SK-N-SH (cell line): ENCODE measurements around the gene CACUL1.

Experiments
- EP300 ChIP-seq, 2 experiments: IDR thresholded peaks; 2 replicates each; pipeline versions ENCODE4 v1.4.0 to v1.6.1; 2012; ENCODE audit warnings: borderline replicate concordance in 1 of 2, low read depth in 1 of 2, low read length in 1 of 2
- MEF2A ChIP-seq: IDR thresholded peaks from 2 replicates; pipeline ENCODE4 v1.4.0; 2012; ENCODE audit warnings: low read depth, borderline replicate concordance
- NFIC ChIP-seq: IDR thresholded peaks from 2 replicates; pipeline ENCODE4 v1.4.0; 2012; ENCODE audit warnings: borderline replicate concordance
- RCOR1 ChIP-seq: fragments of 150-350 bp; IDR thresholded peaks from 2 replicates; pipeline ENCODE4 v1.6.1; 2017; ENCODE audit warnings: antibody characterized with exemption, low read length
- SIN3A ChIP-seq: IDR thresholded peaks from 2 replicates; pipeline ENCODE4 v1.6.1; 2012; ENCODE audit warnings: low read depth, mild to moderate bottlenecking, low read length, moderate library complexity, borderline replicate concordance
- SMC3 ChIP-seq: IDR thresholded peaks from 2 replicates; pipeline ENCODE4 v1.6.1; 2012; ENCODE audit warnings: low read depth, low read length, improper control_type of control experiment
- TF ChIP-seq, protein P1 (sequence below): fragments of 200-600 bp; sonication (generic); IDR thresholded peaks from 2 replicates; pipeline ENCODE4 v1.6.1; 2017; ENCODE audit warnings: antibody characterized with exemption, mild to moderate bottlenecking, moderate library complexity
- TF ChIP-seq, protein P2 (sequence below): IDR thresholded peaks from 2 replicates; pipeline ENCODE4 v1.6.1; 2012; ENCODE audit warnings: mild to moderate bottlenecking, low read depth, low read length, moderate library complexity

DNA sequence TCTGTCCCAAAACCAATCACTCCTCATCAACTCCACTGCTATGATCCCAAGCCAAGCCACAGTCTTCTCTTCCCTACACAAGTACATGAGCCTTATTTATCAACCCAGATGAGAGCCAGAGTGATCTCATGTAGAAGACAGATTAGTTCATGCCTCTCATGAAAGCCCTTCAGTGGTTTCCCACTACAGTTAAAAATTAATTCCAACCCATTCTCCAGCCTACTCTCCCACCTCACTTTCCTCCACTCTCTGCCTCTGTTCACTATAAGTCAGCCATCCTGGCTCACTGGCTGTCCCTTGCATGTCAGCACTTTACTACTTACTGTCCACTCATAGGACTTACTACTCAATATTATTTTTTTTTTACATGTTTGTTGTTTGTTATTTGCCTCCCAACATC is 67.3 kb downstream of the CACUL1 start:
- TF ChIP-seq, protein P1, sequence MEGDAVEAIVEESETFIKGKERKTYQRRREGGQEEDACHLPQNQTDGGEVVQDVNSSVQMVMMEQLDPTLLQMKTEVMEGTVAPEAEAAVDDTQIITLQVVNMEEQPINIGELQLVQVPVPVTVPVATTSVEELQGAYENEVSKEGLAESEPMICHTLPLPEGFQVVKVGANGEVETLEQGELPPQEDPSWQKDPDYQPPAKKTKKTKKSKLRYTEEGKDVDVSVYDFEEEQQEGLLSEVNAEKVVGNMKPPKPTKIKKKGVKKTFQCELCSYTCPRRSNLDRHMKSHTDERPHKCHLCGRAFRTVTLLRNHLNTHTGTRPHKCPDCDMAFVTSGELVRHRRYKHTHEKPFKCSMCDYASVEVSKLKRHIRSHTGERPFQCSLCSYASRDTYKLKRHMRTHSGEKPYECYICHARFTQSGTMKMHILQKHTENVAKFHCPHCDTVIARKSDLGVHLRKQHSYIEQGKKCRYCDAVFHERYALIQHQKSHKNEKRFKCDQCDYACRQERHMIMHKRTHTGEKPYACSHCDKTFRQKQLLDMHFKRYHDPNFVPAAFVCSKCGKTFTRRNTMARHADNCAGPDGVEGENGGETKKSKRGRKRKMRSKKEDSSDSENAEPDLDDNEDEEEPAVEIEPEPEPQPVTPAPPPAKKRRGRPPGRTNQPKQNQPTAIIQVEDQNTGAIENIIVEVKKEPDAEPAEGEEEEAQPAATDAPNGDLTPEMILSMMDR, result no peak
- TF ChIP-seq NFIC (no peak), RCOR1 (no peak), SIN3A (no peak), MEF2A (no peak), SMC3 (no peak), EP300 (IDR thresholded peaks at IDR 0.05; ENCODE audit: borderline replicate concordance in 1 of 2, low read depth in 1 of 2, low read length in 1 of 2) (no peak)
- TF ChIP-seq, protein P2, sequence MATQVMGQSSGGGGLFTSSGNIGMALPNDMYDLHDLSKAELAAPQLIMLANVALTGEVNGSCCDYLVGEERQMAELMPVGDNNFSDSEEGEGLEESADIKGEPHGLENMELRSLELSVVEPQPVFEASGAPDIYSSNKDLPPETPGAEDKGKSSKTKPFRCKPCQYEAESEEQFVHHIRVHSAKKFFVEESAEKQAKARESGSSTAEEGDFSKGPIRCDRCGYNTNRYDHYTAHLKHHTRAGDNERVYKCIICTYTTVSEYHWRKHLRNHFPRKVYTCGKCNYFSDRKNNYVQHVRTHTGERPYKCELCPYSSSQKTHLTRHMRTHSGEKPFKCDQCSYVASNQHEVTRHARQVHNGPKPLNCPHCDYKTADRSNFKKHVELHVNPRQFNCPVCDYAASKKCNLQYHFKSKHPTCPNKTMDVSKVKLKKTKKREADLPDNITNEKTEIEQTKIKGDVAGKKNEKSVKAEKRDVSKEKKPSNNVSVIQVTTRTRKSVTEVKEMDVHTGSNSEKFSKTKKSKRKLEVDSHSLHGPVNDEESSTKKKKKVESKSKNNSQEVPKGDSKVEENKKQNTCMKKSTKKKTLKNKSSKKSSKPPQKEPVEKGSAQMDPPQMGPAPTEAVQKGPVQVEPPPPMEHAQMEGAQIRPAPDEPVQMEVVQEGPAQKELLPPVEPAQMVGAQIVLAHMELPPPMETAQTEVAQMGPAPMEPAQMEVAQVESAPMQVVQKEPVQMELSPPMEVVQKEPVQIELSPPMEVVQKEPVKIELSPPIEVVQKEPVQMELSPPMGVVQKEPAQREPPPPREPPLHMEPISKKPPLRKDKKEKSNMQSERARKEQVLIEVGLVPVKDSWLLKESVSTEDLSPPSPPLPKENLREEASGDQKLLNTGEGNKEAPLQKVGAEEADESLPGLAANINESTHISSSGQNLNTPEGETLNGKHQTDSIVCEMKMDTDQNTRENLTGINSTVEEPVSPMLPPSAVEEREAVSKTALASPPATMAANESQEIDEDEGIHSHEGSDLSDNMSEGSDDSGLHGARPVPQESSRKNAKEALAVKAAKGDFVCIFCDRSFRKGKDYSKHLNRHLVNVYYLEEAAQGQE, result no peak
